ENCODE measurements around the gene DDAH1. TPM values are rescaled to one million over a fixed set of nuclear protein-coding genes. Genes with fewer than 3 reads are reported as not detected.
A peak's percentile ranks its signal among the peaks of the same experiment; 100 is the strongest.

Gene DDAH1
- total and polyA plus RNA-seq, 2 of the 4 experiments (the other 2 are of a cell fraction) = 78.0 to 94.5 TPM

- ChIA-PET POLR2A (ENCODE audit: unreplicated experiment) (no interaction called here), CTCF (interaction anchor here (0.6 kb wide), 1 partner anchor 26 kb away, joined by 3 read pairs; no protein-coding TSS in a partner anchor)
- Histone ChIP-seq H4K8ac (ENCODE audit: low read depth in 2 of 2, low read length in 2 of 2) (peak overlapping the region; percentile 35 to 37; a peak in 3 of 4 replicates), H3K4me2 (ENCODE audit: low read depth, low read length) (no peak overlapping the region), H3K36me3 (ENCODE audit: control insufficient read depth, insufficient read depth, low read length) (no peaks in the 10 kb centered on the region; the same call in 1 of the 2 replicates), H3K14ac (replicated peaks; ENCODE audit: low read depth, low read length) (peak overlapping the region; percentile 51; the same call in 1 of the 2 replicates), H2AFZ (replicated peaks; ENCODE audit: low read length, poor library complexity) (no peak overlapping the region), H3K56ac (ENCODE audit: extremely low read depth, insufficient read depth, low read length) (no peak overlapping the region), H3K4ac (ENCODE audit: low read depth, low read length) (peak overlapping the region; percentile 40; the same call in 1 of the 2 replicates), H3K9me3 (ENCODE audit: control insufficient read depth, insufficient read depth, low read length) (no peaks in the 10 kb centered on the region), H3K79me1 (ENCODE audit: low read depth in 1 of 2, low read length in 2 of 2) (peaks cover 48 to 76% of the 10 kb centered on the region in 2 experiments), H2BK20ac (ENCODE audit: low read depth, low read length) (peak overlapping the region; percentile 8; the same call in 1 of the 2 replicates), H2AK5ac (ENCODE audit: low read depth, low read length) (peak overlapping the region; percentile 42; the same call in 1 of the 2 replicates), H3K4me3 (ENCODE audit: insufficient read depth, low read depth, low read length) (no peak overlapping the region), H3K18ac (ENCODE audit: low read depth, low read length) (peak overlapping the region; percentile 2), H2BK120ac (ENCODE audit: low read depth, low read length) (peak overlapping the region; percentile 58; the same call in 1 of the 2 replicates), H3K23ac (ENCODE audit: low read depth, low read length) (no peak overlapping the region; the same call in 1 of the 2 replicates), H2BK5ac (ENCODE audit: low read depth, low read length, poor library complexity, severe bottlenecking) (peak overlapping the region; percentile 66), H4K5ac (ENCODE audit: low read depth, low read length) (no peak overlapping the region; the same call in 1 of the 2 replicates), H3K9ac (ENCODE audit: low read depth, low read length) (no peak overlapping the region), H2AK9ac (replicated peaks; ENCODE audit: low read depth, low read length, poor library complexity) (no peak overlapping the region), H4K91ac (ENCODE audit: insufficient read depth, low read depth, low read length) (peak overlapping the region; percentile 20), H4K20me1 (ENCODE audit: insufficient read depth, low read length) (no peaks in the 10 kb centered on the region), H3K4me1 (ENCODE audit: control insufficient read depth, insufficient read depth, low read length) (peaks cover 15% of the 10 kb centered on the region), H2BK15ac (ENCODE audit: low read depth, low read length) (0 out of 3 replicates have a peak overlapping the region, but pooled peaks have one; percentile 72), H3K9me1 (ENCODE audit: insufficient read depth, low read length) (peaks cover 10% of the 10 kb centered on the region), H3K27me3 (ENCODE audit: control insufficient read depth, insufficient read depth, low read length) (no peaks in the 10 kb centered on the region), H3K27ac (ENCODE audit: insufficient read depth, low read length) (peak overlapping the region; percentile 66; the same call in 1 of the 2 replicates)
- intact Hi-C loops (cut with micrococcal nuclease) (loop anchor here (2.0 kb wide), 1 partner anchor 51 kb away; no protein-coding TSS in a partner anchor), in situ Hi-C loops (cut with MboI; ENCODE audit: low sequenced_read_pairs) (no loop called here), dilution Hi-C loops (cut with HindIII; ENCODE audit: low sequenced_read_pairs, unreplicated experiment) (no loop called here)
- DNase-seq (no peak), ATAC-seq (ENCODE audit: low read depth) (no peak)
- WGBS, 2 experiments (ENCODE audit: extremely low coverage in 2 of 2, insufficient read length in 1 of 2) = no CpG with 5 or more reads among the region's 3 CpGs
- TF ChIP-seq RFX5 (IDR thresholded peaks at IDR 0.05; ENCODE audit: low read depth, low read length) (no peak), BHLHE40 (IDR thresholded peaks at IDR 0.05; ENCODE audit: low read depth, low read length) (no peak), POLR2A (IDR thresholded peaks at IDR 0.05; ENCODE audit: low read depth, low read length) (no peak), NFE2L2 (IDR thresholded peaks at IDR 0.05; ENCODE audit: low read depth, low read length) (no peak), SMC3 (IDR thresholded peaks at IDR 0.05; ENCODE audit: low read depth, low read length) (no peak), RAD21 (IDR thresholded peaks at IDR 0.05; ENCODE audit: low read length) (no peak), MAFK (IDR thresholded peaks at IDR 0.05; ENCODE audit: low read depth, low read length) (no peak), MAZ (IDR thresholded peaks at IDR 0.05; ENCODE audit: borderline replicate concordance, low read depth, low read length) (no peak), USF2 (IDR thresholded peaks at IDR 0.05; ENCODE audit: low read depth, low read length) (no peak), RCOR1 (IDR thresholded peaks at IDR 0.05; ENCODE audit: insufficient replicate concordance, low read length) (no peak)
- TF ChIP-seq, protein P1, sequence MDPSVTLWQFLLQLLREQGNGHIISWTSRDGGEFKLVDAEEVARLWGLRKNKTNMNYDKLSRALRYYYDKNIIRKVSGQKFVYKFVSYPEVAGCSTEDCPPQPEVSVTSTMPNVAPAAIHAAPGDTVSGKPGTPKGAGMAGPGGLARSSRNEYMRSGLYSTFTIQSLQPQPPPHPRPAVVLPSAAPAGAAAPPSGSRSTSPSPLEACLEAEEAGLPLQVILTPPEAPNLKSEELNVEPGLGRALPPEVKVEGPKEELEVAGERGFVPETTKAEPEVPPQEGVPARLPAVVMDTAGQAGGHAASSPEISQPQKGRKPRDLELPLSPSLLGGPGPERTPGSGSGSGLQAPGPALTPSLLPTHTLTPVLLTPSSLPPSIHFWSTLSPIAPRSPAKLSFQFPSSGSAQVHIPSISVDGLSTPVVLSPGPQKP (IDR thresholded peaks at IDR 0.05; ENCODE audit: borderline replicate concordance, low read depth, low read length) = no peak
- TF ChIP-seq, protein P2, sequence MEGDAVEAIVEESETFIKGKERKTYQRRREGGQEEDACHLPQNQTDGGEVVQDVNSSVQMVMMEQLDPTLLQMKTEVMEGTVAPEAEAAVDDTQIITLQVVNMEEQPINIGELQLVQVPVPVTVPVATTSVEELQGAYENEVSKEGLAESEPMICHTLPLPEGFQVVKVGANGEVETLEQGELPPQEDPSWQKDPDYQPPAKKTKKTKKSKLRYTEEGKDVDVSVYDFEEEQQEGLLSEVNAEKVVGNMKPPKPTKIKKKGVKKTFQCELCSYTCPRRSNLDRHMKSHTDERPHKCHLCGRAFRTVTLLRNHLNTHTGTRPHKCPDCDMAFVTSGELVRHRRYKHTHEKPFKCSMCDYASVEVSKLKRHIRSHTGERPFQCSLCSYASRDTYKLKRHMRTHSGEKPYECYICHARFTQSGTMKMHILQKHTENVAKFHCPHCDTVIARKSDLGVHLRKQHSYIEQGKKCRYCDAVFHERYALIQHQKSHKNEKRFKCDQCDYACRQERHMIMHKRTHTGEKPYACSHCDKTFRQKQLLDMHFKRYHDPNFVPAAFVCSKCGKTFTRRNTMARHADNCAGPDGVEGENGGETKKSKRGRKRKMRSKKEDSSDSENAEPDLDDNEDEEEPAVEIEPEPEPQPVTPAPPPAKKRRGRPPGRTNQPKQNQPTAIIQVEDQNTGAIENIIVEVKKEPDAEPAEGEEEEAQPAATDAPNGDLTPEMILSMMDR (conservative IDR thresholded peaks at IDR 0.05; ENCODE audit: low read depth, low read length) = no peak
- no TSS peak for BruUV-seq (replicated peaks)
Measured at GRCh38 chr1:85365851-85366250, 99.1 kb downstream of the DDAH1 start.
